Liver (tissue), 10 donors: ENCODE measurements around the gene TEX264. TPM values are rescaled to one million over a fixed set of nuclear protein-coding genes. Genes with fewer than 3 reads are reported as not detected.

Source experiments
- DNase-seq: peaks from one replicate; pipeline ENCODE4 v3.0.0-alpha.2; 2017; ENCODE audit warnings: low spot score
- H3K27ac ChIP-seq, 2 donors: one replicate each; pipeline ENCODE4 v1.7.0; 2013; ENCODE audit warnings: inconsistent platforms in 2 of 2, low read length in 2 of 2, control low read depth in 1 of 2, low read depth in 1 of 2, mild to moderate bottlenecking in 1 of 2
- H3K27me3 ChIP-seq, 4 donors: one replicate each; pipeline versions ENCODE4 v1.6.1 to v1.7.0; 2013; ENCODE audit warnings: low read length in 3 of 4, inconsistent platforms in 1 of 4, mild to moderate bottlenecking in 1 of 4, moderate library complexity in 1 of 4; ENCODE audit not compliant: control insufficient read depth in 4 of 4, insufficient read depth in 4 of 4
- H3K36me3 ChIP-seq, 4 donors: one replicate each; pipeline versions ENCODE4 v1.6.1 to v1.7.0; 2013; ENCODE audit warnings: low read length in 3 of 4, mild to moderate bottlenecking in 3 of 4, low read depth in 1 of 4, moderate library complexity in 1 of 4; ENCODE audit not compliant: control insufficient read depth in 4 of 4, insufficient read depth in 3 of 4
- H3K4me1 ChIP-seq, 4 donors: one replicate each; pipeline versions ENCODE4 v1.6.1 to v1.7.0; 2013; ENCODE audit warnings: low read length in 3 of 4, mild to moderate bottlenecking in 3 of 4, moderate library complexity in 1 of 4; ENCODE audit not compliant: control insufficient read depth in 4 of 4, insufficient read depth in 4 of 4
- H3K4me3 ChIP-seq, 3 donors: one replicate each; pipeline versions ENCODE4 v1.6.1 to v1.7.0; 2013; ENCODE audit warnings: low read length in 3 of 3, control low read depth in 1 of 3, low read depth in 1 of 3, mild to moderate bottlenecking in 1 of 3
- H3K9ac ChIP-seq, 2 donors: one replicate each; pipeline ENCODE4 v1.7.0; 2013; ENCODE audit warnings: low read length in 2 of 2, mild to moderate bottlenecking in 2 of 2, moderate library complexity in 2 of 2, control low read depth in 1 of 2, low read depth in 1 of 2
- H3K9me3 ChIP-seq, 4 donors: one replicate each; pipeline versions ENCODE4 v1.6.1 to v1.7.0; 2013; ENCODE audit warnings: low read length in 3 of 4; ENCODE audit not compliant: control insufficient read depth in 4 of 4
- ATF3 ChIP-seq: IDR thresholded peaks from 2 replicates; pipeline ENCODE4 v1.6.1; 2016; ENCODE audit warnings: antibody characterized with exemption
- EGR1 ChIP-seq, 2 donors: IDR thresholded peaks; 2 replicates each; pipeline ENCODE4 v1.6.1; 2016 to 2018; ENCODE audit warnings: antibody characterized with exemption in 2 of 2, low read depth in 2 of 2
- FOXA2 ChIP-seq: IDR thresholded peaks from 2 replicates; pipeline ENCODE4 v1.6.1; 2016; ENCODE audit warnings: antibody characterized with exemption
- GABPA ChIP-seq, 2 donors: IDR thresholded peaks in 1 of 2; conservative IDR thresholded peaks in 1 of 2; 2 replicates each; pipeline ENCODE4 v1.6.1; 2016; ENCODE audit warnings: antibody characterized with exemption in 2 of 2, mild to moderate bottlenecking in 1 of 2, moderate library complexity in 1 of 2
- HNF4G ChIP-seq: IDR thresholded peaks from 2 replicates; pipeline ENCODE4 v1.6.1; 2016; ENCODE audit warnings: antibody characterized with exemption
- JUND ChIP-seq, 2 donors: IDR thresholded peaks; 2 replicates each; pipeline ENCODE4 v1.6.1; 2016; ENCODE audit warnings: antibody characterized with exemption in 2 of 2
- RAD21 ChIP-seq, 2 donors: IDR thresholded peaks; 2 replicates each; pipeline ENCODE4 v1.6.1; 2016; ENCODE audit warnings: antibody characterized with exemption in 2 of 2, mild to moderate bottlenecking in 2 of 2
- REST ChIP-seq: IDR thresholded peaks from 2 replicates; pipeline ENCODE4 v1.6.1; 2016; ENCODE audit warnings: antibody characterized with exemption, mild to moderate bottlenecking
- TAF1 ChIP-seq: conservative IDR thresholded peaks from 2 replicates; pipeline ENCODE4 v1.6.1; 2016; ENCODE audit warnings: antibody characterized with exemption, mild to moderate bottlenecking
- YY1 ChIP-seq: IDR thresholded peaks from 2 replicates; pipeline ENCODE4 v1.6.1; 2016; ENCODE audit warnings: antibody characterized with exemption, mild to moderate bottlenecking
- ZBTB33 ChIP-seq: IDR thresholded peaks from 2 replicates; pipeline ENCODE4 v1.6.1; 2016; ENCODE audit warnings: antibody characterized with exemption
- WGBS: extraction: QIAGEN DNeasy Blood & Tissue Kit; methylation state at CpG from one replicate; pipeline ENCODE4 v1.1.7; 2013; 5-methylcytosine and 5-hydroxymethylcytosine counted together
- polyA plus RNA-seq, 2 donors: library from polyadenylated mRNA; stranded (reverse) in 1 of 2; unstranded in 1 of 2; fragments of 200-250 nt in 1 of 2; fragments of >200 nt in 1 of 2; fragmentation: Nextera tagmentation in 1 of 2; extraction: Ambion mirVana in 1 of 2; gene quantifications; one replicate each; pipeline versions ENCODE4 v1.2.1 to v1.2.3, GENCODE V29; 2013 to 2015
- small RNA-seq: library from RNA; depleted of rRNA; stranded (forward); fragments of <200 nt; gene quantifications from one replicate; pipeline ENCODE3, GENCODE V24; 2014
- total RNA-seq, 2 donors: library from RNA; depleted of rRNA; stranded (reverse); fragments of >200 nt; gene quantifications; one replicate each; pipeline ENCODE4 v1.2.3, GENCODE V29; 2014
- donor health status: healthy.
- donor health status: healthy.
- donor health status: healthy.
- donor health status: healthy.
- donor health status: healthy.

TEX264 gene
- total and polyA plus RNA-seq, 4 donors = 21.2 to 48.4 (median 35.6) TPM

GRCh38 chr3:51751287-51751686 lies 80.2 kb downstream of the TEX264 start:
- no peak for DNase-seq
- Histone ChIP-seq H3K4me3 (no peak overlapping the region), H3K4me1 (no peaks in the 10 kb centered on the region), H3K9ac (no peak overlapping the region), H3K27ac (no peak overlapping the region), H3K36me3 (no peaks in the 10 kb centered on the region), H3K27me3 (no peaks in the 10 kb centered on the region), H3K9me3 (peaks cover 0 to 4% (median 0%) of the 10 kb centered on the region in 4 donors)
- WGBS = 87% methylated on average over 2 of the region's 2 CpGs
- no peak for TF ChIP-seq FOXA2
- TF ChIP-seq JUND (IDR thresholded peaks at IDR 0.05) = no peak
- TF ChIP-seq RAD21 (IDR thresholded peaks at IDR 0.05) = no peak
- no peak for TF ChIP-seq HNF4G
- no peak for TF ChIP-seq EGR1 (IDR thresholded peaks at IDR 0.05; ENCODE audit: low read depth in 2 of 2)
- no peak for TF ChIP-seq ZBTB33
- TF ChIP-seq YY1 = no peak
- TF ChIP-seq REST = no peak
- TF ChIP-seq TAF1 = no peak
- no peak for TF ChIP-seq ATF3
- TF ChIP-seq GABPA (IDR thresholded peaks at IDR 0.05 in 1 of 2, conservative IDR thresholded peaks at IDR 0.05 in 1 of 2) = no peak

Small RNAs within 50 kb of the gene (small RNA-seq; reads per million reads assigned to genes)
- gene RNA5SP132 = 54.0 reads per million, percentile 97 among the genes with 10 or more reads in this experiment

Other genes starting within 250 kb of the TEX264 start
- gene DCAF1, start 171.2 kb upstream of the TEX264 start, total RNA-seq = 10 to 100 TPM; 11.4 to 14.5 TPM
- 1 to 10 TPM; 5.2 to 6.8 TPM for gene DCAF1, start 171.2 kb upstream of the TEX264 start, polyA plus RNA-seq
- 10 to 100 TPM in 1 of 2 donors, 1 to 10 TPM in 1; 9.6 to 25.1 TPM for gene RAD54L2, start 132.5 kb upstream of the TEX264 start, total RNA-seq
- 1 to 10 TPM; 1.9 to 6.5 TPM for gene RAD54L2, start 132.5 kb upstream of the TEX264 start, polyA plus RNA-seq
- gene GRM2, start 35.8 kb downstream of the TEX264 start, total RNA-seq = under 1 TPM in 1 of 2 donors, not detected in 1; 0.08 TPM
- gene GRM2, start 35.8 kb downstream of the TEX264 start, polyA plus RNA-seq = under 1 TPM in 1 of 2 donors, not detected in 1; 0.02 TPM
- gene IQCF6, start 108.0 kb downstream of the TEX264 start, total RNA-seq = not detected
- not detected for gene IQCF6, start 108.0 kb downstream of the TEX264 start, polyA plus RNA-seq
- gene IQCF2, start 190.4 kb downstream of the TEX264 start, total RNA-seq = not detected
- gene IQCF2, start 190.4 kb downstream of the TEX264 start, polyA plus RNA-seq = not detected
- gene IQCF5, start 204.3 kb downstream of the TEX264 start, total RNA-seq = not detected
- gene IQCF5, start 204.3 kb downstream of the TEX264 start, polyA plus RNA-seq = not detected
- not detected for gene IQCF1, start 232.1 kb downstream of the TEX264 start, total RNA-seq
- not detected for gene IQCF1, start 232.1 kb downstream of the TEX264 start, polyA plus RNA-seq